NCI-H2029 treated with DMSO at 0.1 percent for 48 hours (cell line): Measurements from ENCODE around the gene ZNHIT2.
A peak's percentile ranks its signal among the peaks of the same experiment; 100 is the strongest.

Source experiments
- DNase-seq: peaks from one replicate; lab custom pipeline; 2025; lab: John Stamatoyannopoulos, UW

The ZNHIT2 gene

DNA sequence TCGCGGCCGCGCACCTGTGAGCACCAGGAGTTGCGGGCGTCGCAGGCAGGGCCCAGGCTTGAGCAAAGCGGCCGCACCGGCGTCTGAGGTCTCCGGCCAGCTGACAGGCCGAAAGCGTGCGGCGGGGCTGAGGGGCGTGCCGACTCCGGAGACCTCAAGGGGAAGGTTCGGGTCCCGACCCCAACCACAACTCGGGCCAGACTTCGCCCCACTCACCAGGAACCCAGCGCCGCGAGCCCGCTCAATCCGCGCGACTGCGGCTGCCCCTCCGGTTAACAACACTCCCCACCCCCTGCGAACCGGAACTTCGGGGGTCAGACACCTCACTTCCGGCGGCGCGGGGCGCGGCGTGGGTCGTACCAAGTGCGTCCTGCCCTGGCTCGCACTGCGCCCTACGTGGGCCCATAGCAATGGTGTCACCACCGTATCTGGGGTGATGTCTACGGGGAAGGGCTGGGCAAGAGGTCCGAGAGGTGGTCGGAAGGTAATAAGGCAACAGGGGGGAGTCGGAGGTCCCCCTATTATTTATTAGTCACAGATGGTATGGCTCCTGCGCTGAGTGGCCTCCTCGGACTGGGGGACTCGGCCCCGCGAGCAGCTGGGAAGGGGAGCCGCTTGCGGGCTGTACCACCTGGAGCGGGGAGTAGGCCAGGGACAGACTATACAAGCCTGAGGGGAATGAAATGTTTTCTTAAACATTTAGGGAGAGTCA is 16.9 kb upstream of the ZNHIT2 start, which contains the start of gene SYVN1:
TSS of gene SYVN1 (minus strand) at position 280 of the 712 bp plus-strand sequence. CDS start 918 bp downstream, outside the sequence.
- peak; percentile 61 for DNase-seq

DNA sequence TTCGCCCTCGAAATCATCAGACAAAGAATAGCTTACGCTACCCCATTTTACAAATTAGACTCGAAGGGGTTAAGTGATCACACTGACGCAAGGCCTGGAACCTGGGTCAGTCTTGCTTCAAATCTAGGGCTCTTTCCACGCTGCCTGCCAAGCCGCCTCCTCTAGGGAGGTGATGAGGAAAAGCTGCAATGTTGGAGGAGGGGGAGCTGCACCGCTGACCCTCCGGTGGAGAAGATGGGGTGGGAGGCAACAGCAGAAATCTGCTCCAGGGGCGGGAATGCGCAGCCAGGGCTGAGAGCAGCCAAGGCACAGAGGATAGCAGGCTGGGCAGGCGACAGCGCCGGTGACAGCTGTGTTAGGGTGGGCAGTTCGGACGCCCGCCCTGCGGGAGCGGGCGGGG is 16.2 kb upstream of the ZNHIT2 start:
- DNase-seq: no peak

DNA sequence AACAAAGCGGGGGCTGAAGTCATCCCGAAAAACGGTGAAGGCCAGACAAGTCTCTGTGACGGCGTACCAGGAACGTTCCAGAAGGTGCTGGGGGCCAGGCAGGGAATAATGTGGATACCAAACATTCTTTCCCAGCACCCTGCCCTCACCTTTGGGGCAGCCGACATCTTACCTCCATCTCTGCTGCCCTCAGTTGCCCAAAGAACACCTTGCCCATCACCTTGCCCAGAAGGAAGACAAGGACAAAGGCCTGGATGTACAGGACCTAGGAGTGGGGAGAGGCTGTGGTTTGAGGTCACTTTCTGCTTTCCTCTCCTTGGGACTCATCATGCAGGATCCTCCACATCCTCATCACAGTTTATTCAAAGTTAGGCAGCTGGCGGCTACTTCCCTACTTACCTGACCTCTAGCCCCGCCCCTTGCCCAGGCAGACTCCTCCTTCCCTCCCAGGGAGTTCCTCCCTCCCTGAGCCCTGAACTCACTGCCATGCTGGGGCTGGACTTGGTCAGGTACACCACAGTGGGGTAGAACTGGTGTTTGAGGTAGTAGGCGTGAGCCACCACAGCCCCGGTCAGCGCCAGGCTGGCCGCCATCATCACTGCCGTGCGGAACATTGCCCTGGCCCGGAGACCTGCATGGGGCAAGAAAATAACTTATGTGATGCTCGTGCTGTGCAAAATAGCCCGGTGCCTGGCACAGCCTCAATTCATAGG is 15.6 kb upstream of the ZNHIT2 start:
- DNase-seq: no peak

DNA sequence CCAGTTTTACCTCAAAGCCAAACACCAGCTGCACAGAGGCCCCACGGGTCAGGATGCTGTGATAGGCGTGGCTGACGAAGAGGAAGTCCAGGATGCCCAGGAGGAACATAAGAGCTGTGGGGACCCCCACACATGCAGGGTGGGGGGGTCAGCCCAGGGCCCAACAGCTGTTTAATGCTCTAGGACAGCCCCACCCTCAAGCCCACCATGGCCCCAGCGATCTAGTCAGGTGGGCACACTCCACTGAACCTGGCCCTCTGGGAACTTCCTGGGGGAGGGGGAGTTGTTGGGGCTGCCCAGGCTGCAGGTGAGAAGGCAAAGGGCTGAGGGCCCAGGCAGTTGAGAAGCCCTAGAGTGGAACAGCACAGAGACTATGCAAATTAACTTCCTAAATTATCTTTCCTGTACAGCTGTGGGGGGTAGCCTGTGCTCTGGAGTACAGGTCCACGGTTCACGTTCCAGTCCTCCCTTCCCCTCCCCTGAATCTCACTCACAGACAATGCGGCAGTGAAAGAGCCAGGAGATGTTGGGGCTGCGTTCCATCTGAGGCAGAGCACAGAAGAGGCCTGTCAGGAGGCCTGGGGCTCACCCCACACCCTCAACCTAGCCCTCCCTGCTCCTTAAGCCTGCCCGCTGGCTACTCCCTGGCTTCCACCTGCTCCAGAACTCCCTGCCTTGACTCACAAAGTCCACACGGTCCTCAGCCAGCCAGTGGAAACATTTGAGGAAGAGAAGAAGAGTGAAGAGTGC is 14.9 kb upstream of the ZNHIT2 start:
- DNase-seq: no peak

DNA sequence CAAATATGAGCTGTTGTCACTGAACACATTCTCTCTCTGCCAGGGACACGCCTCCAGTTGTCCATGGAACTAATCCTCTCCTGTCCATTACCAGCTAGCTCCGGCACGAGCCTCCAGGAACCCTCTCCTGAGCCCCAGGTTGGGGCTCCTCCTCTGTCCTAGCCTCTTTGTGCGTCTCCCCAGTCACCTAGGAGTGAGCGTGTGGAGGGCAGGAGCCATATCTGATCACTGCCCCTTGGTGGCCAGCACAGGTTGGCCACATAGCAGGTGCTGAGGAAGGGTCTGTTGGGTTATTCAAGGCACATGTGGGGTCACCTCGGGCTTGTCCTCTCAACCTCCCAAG is 14.4 kb upstream of the ZNHIT2 start:
- no peak for DNase-seq

DNA sequence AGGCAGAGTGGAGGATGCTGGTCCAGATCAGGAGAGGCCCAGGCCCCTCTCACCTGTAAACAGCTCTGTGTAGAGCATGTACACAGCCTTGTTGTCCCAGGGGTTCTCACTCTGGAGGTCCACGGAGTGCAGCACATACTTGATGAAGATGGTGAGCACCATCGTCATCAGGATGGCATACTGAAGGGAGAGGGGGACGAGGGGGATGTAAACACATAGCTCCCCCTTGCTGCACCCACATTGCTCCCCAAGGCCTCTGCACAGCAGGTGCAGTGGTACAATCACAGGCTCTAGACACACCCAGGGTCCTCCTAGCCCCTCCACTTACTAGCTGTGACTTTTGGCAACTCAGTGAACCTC is 13.9 kb upstream of the ZNHIT2 start:
- DNase-seq: no peak

DNA sequence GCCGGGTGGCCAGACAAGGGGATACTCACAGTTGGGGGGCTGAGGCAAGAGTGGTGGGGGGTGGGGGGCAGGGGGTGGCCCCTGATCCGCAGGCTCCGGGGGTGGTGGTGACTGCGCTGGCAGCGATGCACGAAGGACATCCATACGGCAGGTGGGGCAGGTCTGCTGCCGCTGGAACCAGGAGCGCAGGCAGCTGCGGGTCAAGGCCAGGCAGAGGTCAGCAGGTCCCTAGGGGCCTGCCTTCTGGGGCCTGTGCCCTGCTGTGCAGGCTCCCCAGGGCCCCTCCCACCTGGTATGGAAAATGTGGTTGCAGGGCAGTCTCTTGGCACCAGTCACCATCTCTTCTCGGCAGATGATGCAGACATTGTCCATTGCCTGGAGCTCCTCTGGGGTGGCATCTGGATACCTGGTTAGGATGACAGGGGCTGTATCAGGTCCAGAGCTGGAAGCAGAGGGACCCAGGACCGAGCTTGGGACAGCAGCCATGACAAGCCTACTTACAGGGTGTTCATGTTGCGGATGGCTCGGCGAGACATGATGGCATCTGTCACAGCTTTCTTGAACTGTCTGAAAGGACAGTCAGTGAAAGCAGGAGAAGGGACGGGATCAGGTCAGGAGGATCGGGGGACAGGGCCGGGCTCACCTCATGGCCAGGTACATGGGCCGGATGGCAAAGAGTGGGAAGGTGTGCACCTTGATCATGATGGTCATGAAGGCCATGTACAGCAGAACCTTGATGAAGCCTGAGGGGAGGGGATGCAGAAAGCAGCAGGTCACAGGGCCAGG is 13.3 kb upstream of the ZNHIT2 start:
- DNase-seq: no peak

DNA sequence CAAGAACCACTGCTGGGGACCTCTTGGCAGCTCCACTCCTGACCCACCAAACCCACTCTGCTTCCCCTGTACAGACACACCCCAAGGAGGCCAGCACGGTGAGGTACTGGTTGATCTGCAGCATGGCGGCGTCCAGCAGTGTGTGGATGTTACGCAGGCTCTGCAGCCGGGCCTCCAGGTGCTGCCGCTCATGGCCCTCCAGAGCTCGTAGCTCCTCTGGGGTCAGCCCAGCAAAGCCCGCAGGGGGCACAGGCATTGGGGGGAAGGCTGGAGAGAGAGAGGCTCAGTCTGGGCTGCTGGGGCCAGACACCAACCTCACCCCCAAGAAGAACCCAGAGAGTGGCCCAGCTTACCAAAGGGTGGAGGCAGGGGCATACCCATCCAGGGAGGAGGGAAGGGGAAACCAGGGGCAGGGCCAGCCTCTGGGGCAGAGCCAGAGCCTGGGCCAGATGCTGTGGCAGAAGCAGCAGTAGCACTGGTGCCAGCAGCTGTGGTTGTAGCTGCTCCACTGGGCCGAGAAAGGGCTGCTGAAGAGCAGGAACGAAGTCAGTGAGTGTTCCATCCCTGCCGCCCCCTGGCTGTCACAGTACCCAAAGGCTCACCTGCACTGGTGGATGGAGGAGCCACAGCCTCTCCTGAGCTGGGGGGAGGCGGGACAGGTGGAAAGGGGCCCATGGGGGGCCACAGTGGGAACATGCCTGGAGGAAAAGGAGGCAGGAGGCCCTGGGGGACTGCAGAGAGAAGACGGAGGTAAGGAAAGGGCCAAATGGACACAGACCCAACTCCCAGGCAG is 12.3 kb upstream of the ZNHIT2 start:
- DNase-seq: no peak

DNA sequence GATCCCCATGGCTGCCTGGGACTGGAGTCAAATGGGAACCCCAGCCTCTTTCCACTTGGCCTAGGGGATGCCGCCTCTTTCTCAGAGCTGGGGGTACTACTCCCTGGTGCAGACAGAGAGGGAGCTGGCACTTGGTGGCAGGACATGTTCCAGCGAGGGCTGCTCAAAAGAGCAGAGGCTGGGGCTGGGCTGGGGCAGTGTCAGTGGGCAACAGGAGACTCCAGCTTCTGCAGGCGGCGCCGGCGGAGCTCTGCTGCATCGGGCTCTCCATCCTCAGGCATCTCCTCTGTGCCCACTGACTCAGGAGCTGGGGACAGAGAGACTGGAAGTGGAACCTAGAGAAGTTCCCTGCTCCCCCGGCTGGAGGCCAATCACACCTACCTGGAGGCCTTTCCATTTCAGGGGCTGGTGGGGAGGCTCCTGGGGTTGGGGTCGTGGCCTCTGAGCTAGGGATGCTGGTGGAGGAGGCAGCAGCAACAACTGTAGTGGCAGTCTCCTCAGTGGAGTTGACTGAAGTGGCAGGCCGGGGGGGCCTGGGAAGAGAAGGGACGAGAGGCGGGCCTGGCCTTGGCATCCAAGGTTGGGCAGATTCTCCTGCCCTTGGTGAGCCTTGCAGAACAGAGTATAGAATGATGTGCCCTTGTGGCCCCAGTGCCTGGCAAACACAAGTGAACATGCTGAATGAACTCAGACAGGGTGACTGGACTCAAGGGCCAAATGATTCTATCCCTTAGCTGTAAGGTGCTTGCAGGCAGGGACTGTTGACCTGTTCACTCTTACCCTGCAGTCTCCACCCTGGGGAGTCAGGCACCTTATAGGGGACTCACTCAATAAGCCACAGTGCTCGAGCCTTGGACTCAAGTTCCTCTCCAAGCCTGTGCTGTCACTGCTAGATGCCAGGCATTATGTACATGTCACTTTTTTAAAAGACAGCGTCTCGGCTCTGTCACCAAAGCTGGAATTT is 11.0 kb upstream of the ZNHIT2 start:
- no peak for DNase-seq

DNA sequence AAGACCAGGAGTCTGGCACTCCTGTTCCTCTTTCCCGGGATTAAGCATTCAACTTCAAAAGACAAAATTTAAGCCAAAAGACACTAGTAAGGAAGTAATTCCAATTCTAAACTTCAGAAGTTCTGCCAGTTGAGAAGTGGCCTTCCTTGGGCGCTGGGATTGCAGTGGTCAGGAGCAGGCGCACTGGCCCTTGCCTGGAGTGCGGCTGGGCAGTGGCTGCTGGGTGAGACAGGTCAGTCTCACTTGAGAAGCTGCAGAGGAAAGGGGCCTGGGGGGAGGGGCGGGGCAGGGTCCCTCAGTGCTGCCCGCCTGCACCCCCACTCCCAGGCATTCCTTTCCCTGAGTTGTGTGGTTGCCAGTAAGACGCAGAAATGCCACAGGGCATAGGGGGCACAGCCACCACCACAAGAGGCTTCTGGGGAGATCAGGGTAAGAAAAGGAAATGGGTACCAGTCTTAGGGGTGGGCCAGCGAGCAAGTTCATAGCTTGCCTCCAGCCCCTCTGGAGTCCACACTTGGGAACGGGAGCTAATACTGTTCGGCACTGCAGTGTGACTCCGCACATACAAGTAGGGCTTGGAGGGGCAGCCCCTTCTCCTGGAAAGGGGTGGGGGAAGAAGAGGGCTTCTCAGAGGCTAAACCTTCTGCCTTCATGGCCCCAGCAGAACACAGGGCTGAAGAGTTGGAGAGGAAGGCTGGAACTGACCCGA is 10.1 kb upstream of the ZNHIT2 start:
- no peak for DNase-seq

DNA sequence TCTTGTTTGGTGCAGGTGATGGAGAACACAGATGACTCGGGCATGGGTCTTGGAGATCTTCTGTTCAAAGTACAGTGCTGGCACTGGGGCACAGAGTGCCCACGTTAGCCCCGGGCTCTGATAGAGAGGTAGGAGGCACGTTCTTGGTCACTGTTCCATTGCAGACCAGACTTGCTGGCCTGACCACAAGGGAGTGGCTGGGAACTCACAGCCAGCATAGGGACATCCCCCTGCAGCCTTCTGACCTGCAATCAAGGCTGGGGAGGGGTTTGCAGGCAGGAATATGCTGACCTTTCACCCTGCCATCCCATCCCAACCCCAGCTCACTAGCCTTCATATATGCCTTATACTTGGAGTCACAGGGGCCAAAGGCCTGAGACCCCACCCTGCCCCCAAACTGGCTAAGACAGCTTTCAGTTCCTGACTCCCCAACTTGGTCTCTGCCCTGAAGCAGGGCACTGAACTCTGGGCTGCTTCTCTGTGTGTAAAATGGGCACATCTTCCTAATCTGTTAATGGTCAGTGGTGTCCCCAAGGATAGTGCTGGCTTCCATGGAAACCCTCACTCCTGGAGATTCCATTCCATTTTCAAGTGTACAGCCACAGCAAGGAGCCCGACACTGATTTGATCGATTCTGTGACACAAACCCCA is 9.2 kb upstream of the ZNHIT2 start:
- DNase-seq: no peak

DNA sequence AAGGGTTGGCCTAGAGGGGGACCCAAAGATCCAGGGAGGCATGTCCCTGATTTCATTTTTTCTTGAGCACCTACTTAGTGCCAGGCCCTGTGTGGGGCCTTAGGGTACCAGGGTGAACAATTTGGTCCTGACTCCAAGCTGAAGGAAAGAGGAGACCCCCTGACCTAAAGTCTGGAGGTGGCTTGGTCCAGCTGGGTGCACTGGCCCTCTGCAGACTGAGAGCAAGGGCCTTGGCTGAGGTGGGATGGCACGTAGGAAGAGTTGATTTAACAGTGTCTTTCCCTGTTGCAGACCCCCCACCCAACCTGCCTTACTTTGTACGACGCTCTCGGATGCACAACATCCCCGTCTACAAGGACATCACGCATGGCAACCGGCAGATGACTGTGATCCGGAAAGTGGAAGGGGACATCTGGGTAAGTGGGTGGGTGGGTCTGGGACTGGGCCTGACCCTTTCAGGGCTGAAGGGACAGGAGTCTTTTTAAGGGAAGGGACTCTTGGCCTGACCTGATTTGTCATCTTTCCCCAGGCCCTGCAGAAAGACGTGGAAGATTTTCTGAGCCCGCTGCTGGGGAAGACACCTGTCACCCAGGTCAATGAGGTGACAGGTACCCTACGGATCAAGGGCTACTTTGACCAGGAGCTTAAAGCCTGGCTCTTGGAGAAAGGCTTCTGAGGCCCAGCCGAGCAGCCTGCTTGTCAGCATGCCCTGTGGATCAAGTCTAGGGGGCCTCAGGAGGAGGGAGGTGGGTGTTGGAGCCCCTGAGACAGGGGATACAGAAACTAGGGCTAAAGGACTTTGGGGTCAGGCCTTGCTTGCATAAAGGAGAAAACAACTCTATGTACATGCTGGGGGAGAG is 7.9 kb upstream of the ZNHIT2 start:
- DNase-seq: no peak

DNA sequence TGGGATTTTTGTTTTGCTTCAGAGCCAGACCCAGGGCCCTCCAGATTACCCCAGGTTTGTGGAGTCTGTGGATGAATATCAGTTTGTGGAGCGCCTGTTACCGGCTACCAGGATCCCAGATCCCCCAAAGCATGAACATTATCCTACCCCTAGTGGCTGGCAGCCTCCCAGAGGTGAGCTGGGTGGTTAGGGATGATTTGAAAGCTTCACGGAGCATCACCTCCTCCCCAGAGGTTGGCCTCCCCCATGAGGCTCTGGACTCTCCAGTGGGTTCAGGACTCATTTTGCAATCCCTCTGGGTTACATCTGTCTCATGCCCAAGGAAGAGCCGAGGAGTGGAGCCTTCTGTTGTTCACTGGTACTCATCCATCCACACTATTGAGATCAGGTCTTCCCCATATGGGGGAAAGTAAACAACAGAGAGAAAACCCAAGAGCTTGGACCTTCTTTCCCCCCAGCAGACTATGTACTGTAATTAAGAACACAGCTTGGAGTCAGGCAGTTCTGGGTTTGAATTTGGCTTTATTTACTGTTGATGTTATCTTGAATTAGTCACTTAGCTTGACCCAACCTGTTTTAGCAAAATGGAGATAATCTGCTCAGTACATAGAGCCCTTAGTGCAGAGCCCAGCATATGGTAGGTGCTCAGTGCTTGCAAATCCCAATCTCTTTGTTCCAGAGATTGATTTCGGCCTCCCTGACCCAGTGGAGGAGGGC is 7.1 kb upstream of the ZNHIT2 start:
- no peak for DNase-seq

DNA sequence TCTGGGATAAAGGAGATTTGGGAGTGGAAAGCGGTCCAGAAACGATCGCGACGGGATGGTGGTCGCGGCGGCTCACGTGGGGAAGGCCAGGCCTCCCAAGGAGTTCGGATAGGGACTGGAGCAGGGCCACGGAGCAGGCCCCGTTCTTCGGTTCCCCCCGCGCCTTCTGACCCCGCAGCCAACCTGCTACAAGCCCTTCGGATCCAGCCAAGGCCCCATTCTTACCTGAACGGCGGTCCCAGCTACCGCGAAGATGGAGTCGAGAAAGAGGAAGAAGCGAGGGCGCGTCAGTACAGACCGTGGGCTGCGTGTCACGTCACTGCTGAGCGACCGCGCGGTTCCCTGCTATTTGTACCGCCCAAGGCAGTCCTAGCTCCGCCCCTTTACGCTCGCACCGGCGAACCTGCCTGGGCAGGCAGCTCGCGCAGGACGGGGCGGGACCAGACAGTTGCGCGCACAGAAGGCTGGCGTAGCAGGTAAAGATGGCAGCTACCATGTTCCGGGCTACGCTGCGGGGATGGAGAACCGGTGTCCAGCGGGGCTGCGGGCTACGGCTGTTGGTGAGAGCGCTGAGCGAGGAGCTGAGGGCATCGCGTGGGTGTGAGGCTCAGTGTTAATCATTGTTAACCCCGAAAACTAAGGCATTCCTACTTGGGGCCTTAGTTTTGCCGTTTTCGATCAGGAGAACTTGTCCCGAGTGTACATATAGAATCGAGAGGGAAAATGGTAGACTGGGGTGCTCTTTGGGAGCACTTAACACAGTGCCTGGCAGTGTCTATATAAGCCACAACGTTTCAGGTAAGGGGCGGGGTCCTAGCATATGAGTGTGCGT is 4.6 kb upstream of the ZNHIT2 start, which contains the start of the genes FAU and MRPL49:
TSS of gene FAU (minus strand) at position 270 of the 832 bp plus-strand sequence. CDS start 321 bp downstream, outside the sequence.
TSS of gene MRPL49 (plus strand) at position 457 of the 832 bp plus-strand sequence. CDS start at position 483, 26 bp downstream.
- peak; percentile 96 for DNase-seq

DNA sequence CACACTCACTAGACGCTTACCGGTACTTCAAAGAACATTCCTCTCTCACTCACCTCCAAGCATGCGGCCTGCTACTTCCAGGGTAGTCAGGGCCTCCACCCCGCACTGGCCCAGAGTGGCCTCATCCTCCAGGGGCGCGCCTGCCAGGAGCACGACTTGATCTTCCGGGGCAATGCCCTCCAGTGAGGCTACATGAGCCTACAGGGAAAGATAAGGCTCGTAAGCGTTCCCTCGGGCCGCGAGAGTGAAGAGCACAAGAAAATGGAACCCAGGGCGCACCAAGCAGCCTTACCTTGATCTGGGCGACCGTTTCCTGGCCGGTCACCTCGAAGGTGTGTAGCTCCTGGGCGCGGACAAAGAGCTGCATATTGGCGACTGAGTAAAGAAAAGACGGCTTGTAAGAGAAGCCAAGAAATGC is 4.0 kb upstream of the ZNHIT2 start:
- no peak for DNase-seq

DNA sequence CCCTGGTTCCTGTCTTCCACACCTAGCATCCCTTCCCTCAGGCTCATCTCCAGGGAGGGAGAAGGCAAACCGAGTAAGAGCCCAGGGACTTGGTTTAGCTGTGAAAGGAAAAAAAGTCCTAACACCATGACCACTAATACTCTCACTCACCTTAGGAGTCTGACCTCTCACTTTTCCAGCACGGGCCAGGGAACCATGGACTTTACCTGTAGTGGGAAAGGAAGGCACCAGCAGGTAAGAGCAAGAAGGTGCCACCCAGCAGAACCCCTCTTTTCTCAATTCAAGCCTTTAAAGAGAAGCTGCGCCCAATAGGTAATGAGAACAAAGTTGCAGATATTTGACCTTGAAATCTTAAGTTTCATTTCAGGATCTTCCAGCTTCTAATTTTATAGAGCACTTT is 3.3 kb upstream of the ZNHIT2 start:
- no peak for DNase-seq
